Amniotic stem cell (primary cell): ENCODE results near the gene MAPT.

Experiments
- DNase-seq: peaks from one replicate; lab custom pipeline; 2025; lab: John Stamatoyannopoulos, UW

MAPT gene

GRCh38 chr17:46053911-46054534 lies 159.7 kb downstream of the MAPT start:
- DNase-seq: no peak

GRCh38 chr17:46056800-46057304 lies 162.5 kb downstream of the MAPT start:
- DNase-seq: no peak

- no peak for DNase-seq
Measured at GRCh38 chr17:46057366-46057765, 163.0 kb downstream of the MAPT start.

- DNase-seq: no peak
Measured at GRCh38 chr17:46059486-46059885, 165.1 kb downstream of the MAPT start.

DNA sequence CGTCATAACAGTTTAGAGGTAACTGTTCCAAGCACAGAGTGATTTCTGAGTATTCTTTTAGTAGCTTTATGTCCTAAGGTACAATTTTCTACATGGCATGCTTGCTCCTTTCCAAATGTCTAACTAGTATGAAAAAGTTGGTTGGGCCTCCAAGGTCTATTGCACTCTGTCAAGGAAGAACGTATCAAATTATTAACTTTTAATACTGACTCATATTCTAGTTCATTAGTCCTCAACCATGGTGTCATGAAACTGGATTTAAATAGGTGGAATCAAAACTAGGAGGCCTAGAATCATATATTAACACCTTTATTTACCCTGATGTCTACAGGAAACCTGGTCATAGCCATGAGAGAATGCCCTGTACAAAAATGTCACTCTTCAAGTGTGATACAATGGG lies 166.1 kb downstream of the MAPT start:
- no peak for DNase-seq

- no peak for DNase-seq
Measured at GRCh38 chr17:46061435-46061834, 167.1 kb downstream of the MAPT start.

- DNase-seq: peak; percentile 13
Measured at GRCh38 chr17:46063241-46063640, 168.9 kb downstream of the MAPT start.

DNA sequence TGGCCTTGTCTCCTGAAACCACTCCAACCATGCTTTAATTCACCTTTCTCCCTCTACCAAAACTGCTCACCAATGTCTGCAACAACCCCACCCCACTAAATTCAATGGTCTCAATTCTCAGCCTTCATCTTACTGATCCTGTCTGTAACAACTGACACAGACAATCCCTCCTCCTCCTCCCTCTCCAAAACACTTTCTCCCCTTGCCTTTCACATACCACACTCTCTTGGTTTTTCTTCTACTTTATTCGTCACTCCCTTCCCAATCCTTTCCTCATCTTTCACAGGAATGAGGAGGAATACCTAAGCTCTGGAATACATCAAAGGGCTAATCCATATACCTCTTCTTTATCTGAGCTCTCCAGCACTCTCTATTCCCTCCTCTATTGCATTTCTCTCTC lies 170.1 kb downstream of the MAPT start:
- no peak for DNase-seq

DNA sequence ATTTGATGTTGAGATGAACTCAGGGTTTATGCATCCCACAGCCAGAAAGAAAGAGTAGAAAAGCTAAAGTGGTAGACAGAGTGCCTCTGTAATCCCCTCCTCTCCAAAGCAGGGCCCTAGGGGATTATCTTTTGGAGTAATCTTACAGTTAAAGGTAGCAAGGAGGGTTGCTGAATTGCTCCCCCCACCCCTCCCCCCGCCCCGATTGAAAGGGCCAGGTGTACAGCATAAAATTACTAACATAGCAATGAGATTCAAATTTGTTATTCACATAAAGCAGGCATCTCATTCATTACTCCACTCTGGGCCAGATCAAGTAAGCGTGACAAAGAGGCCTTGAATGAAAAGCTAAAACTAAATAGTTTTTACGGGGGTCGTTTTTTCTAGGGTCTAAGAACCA lies 177.4 kb downstream of the MAPT start:
- no peak for DNase-seq

DNA sequence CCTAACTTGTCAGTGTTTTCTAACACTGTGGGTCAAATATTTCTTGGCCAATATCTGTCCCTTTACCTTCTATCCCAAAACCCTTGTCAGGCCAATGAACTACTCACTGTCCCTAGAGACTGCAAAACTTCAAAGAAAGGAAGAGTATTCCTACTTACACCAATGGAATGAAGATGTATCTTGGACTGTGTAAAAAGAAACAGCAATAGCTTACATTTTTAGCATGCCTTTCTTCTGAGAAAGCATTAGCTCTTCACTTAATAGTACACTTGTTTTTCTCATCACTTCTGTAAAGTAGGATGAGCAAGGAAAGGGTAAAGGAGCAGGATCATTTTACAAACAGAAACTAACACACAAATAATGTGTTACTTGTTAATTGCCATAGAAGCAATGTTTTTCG lies 178.6 kb downstream of the MAPT start:
- DNase-seq: no peak

- DNase-seq: no peak
Measured at GRCh38 chr17:46074540-46074939, 180.2 kb downstream of the MAPT start.
